Keratinocyte (primary cell): ENCODE data around the gene CA9. TPM values are rescaled to one million over a fixed set of nuclear protein-coding genes. Genes with fewer than 3 reads are reported as not detected.

ENCODE experiments used
- DNase-seq: peaks from one replicate; pipeline ENCODE4 v3.0.0-alpha.2; 2011; ENCODE audit warnings: low read depth, missing footprints, low spot score
- FAIRE-seq: peaks from 2 replicates; lab custom pipeline; 2011; peaks lifted over from hg19 to GRCh38; lab: Jason Lieb, UNC
- H2AFZ ChIP-seq: 2 replicates; pipeline ENCODE4 v1.6.0; 2012; ENCODE audit warnings: low read length, control low read depth, inconsistent platforms; ENCODE audit not compliant: control insufficient read depth
- H3K27ac ChIP-seq: 2 replicates; pipeline ENCODE4 v1.5.1; 2011; ENCODE audit warnings: low read length; ENCODE audit not compliant: control insufficient read depth, insufficient read depth
- H3K27me3 ChIP-seq: 3 replicates; pipeline ENCODE4 v1.6.0; 2011; ENCODE audit warnings: low read length; ENCODE audit not compliant: control insufficient read depth, insufficient read depth; ENCODE audit errors: extremely low read depth
- H3K36me3 ChIP-seq, 2 experiments: 2 replicates in 1 of 2; 3 replicates in 1 of 2; pipeline ENCODE4 v1.5.1; 2011; ENCODE audit warnings: low read length in 2 of 2, mild to moderate bottlenecking in 1 of 2; ENCODE audit not compliant: control insufficient read depth in 2 of 2, insufficient read depth in 2 of 2; ENCODE audit errors: extremely low read depth in 1 of 2
- H3K4me1 ChIP-seq: 3 replicates; pipeline ENCODE4 v1.5.1; 2011; ENCODE audit warnings: low read length; ENCODE audit not compliant: control insufficient read depth, insufficient read depth; ENCODE audit errors: extremely low read depth
- H3K4me2 ChIP-seq: 3 replicates; pipeline ENCODE4 v1.6.0; 2011; ENCODE audit warnings: low read depth, low read length; ENCODE audit not compliant: control insufficient read depth, insufficient read depth; ENCODE audit errors: extremely low read depth
- H3K4me3 ChIP-seq, 3 experiments: fragments of 200-600 bp in 1 of 3; sonication (generic) in 1 of 3; 2 replicates in 2 of 3; 3 replicates in 1 of 3; pipeline ENCODE4 v1.5.1; 2011 to 2016; ENCODE audit warnings: low read length in 3 of 3, mild to moderate bottlenecking in 3 of 3, control low read depth in 2 of 3, inconsistent platforms in 1 of 3, low read depth in 1 of 3, mixed read lengths in 1 of 3, mixed run types in 1 of 3, moderate library complexity in 1 of 3; ENCODE audit not compliant: control insufficient read depth in 2 of 3, insufficient read depth in 2 of 3; ENCODE audit errors: extremely low read depth in 1 of 3
- H3K79me2 ChIP-seq: 2 replicates; pipeline ENCODE4 v1.6.0; 2012; ENCODE audit warnings: low read length; ENCODE audit not compliant: control insufficient read depth, insufficient read depth
- H3K9ac ChIP-seq: 3 replicates; pipeline ENCODE4 v1.6.0; 2011; ENCODE audit warnings: low read length; ENCODE audit not compliant: control insufficient read depth, insufficient read depth; ENCODE audit errors: extremely low read depth
- H3K9me1 ChIP-seq: 3 replicates; pipeline ENCODE4 v1.6.0; 2011; ENCODE audit warnings: low read length; ENCODE audit not compliant: control insufficient read depth, insufficient read depth; ENCODE audit errors: extremely low read depth
- H3K9me3 ChIP-seq: 2 replicates; pipeline ENCODE4 v1.5.1; 2012; ENCODE audit warnings: low read depth, low read length; ENCODE audit not compliant: control insufficient read depth
- H4K20me1 ChIP-seq: 3 replicates; pipeline ENCODE4 v1.6.0; 2011; ENCODE audit warnings: low read length; ENCODE audit not compliant: control insufficient read depth, insufficient read depth; ENCODE audit errors: extremely low read depth
- CTCF ChIP-seq, 3 experiments: IDR thresholded peaks in 1 of 3; conservative IDR thresholded peaks in 1 of 3; optimal IDR thresholded peaks in 1 of 3; 2 replicates in 2 of 3; 3 replicates in 1 of 3; pipeline versions ENCODE3 to v1.5.1; 2011; ENCODE audit warnings: low read length in 3 of 3, mild to moderate bottlenecking in 3 of 3, moderate library complexity in 2 of 3, control low read depth in 1 of 3, inconsistent platforms in 1 of 3; ENCODE audit not compliant: insufficient read depth in 2 of 3; ENCODE audit errors: extremely low read depth in 1 of 3
- EZH2 ChIP-seq: IDR thresholded peaks from one replicate; pipeline ENCODE4 v1.6.1; 2012; ENCODE audit warnings: inconsistent platforms, mild to moderate bottlenecking, low read length, moderate library complexity
- dilution Hi-C: fragments of 300-500 bp; cut with MboI; formaldehyde crosslinking; loops from one replicate; pipeline ENCODE4 v1.7.0; 2020; ENCODE audit warnings: low sequenced_read_pairs; ENCODE audit not compliant: extremely low pct_ligation_motif_present
- polyA plus RNA-seq, 5 experiments: library from polyadenylated mRNA; depleted of rRNA in 3 of 5; stranded (reverse) in 3 of 5; stranded (forward) in 1 of 5; unstranded in 1 of 5; fragments of >200 nt; gene quantifications; 1 replicate in 1 of 5; 2 replicates in 3 of 5; 3 replicates in 1 of 5; pipeline versions ENCODE4 v1.2.1 to v1.2.3, GENCODE V29; 2011 to 2012; ENCODE audit warnings: missing spikeins in 2 of 5, low read depth in 1 of 5, low replicate concordance in 1 of 5

CA9 gene
- polyA plus RNA-seq, 1 donor (not counting 4 experiments of a cell fraction or from before 2014, with no cell fraction given) = 7.2 TPM

GRCh38 chr9:35683323-35683722, 9.6 kb downstream of the CA9 start:
- Histone ChIP-seq H3K4me3 (no peak overlapping the region), H3K9me1 (no peaks in the 10 kb centered on the region), H3K4me2 (no peak overlapping the region), H3K9me3 (no peaks in the 10 kb centered on the region), H3K4me1 (peaks cover 4% of the 10 kb centered on the region), H2AFZ (no peak overlapping the region), H3K27me3 (no peaks in the 10 kb centered on the region), H3K79me2 (no peaks in the 10 kb centered on the region), H3K36me3 (peaks cover 4 to 6% of the 10 kb centered on the region in 2 experiments), H4K20me1 (no peaks in the 10 kb centered on the region), H3K9ac (no peak overlapping the region), H3K27ac (no peak overlapping the region)
- TF ChIP-seq CTCF (optimal IDR thresholded peaks at IDR 0.05 in 1 of 3, IDR thresholded peaks at IDR 0.05 in 1 of 3, conservative IDR thresholded peaks at IDR 0.05 in 1 of 3; ENCODE audit: extremely low read depth in 1 of 3, insufficient read depth in 2 of 3, low read length in 3 of 3) = no peak
- no peak for TF ChIP-seq EZH2
- dilution Hi-C loops = no loop called here
- DNase-seq = no peak
- no peak for FAIRE-seq

GRCh38 chr9:35684921-35685320, 11.2 kb downstream of the CA9 start:
- no peak for TF ChIP-seq CTCF (optimal IDR thresholded peaks at IDR 0.05 in 1 of 3, IDR thresholded peaks at IDR 0.05 in 1 of 3, conservative IDR thresholded peaks at IDR 0.05 in 1 of 3; ENCODE audit: extremely low read depth in 1 of 3, insufficient read depth in 2 of 3, low read length in 3 of 3)
- no peak for TF ChIP-seq EZH2
- Histone ChIP-seq H3K9ac (no peak overlapping the region), H3K27ac (no peak overlapping the region), H3K9me1 (no peaks in the 10 kb centered on the region), H3K4me2 (no peak overlapping the region), H3K9me3 (no peaks in the 10 kb centered on the region), H3K27me3 (no peaks in the 10 kb centered on the region), H3K36me3 (peaks cover 4 to 6% of the 10 kb centered on the region in 2 experiments), H3K4me3 (no peak overlapping the region), H4K20me1 (no peaks in the 10 kb centered on the region), H3K79me2 (no peaks in the 10 kb centered on the region), H3K4me1 (peaks cover 16% of the 10 kb centered on the region), H2AFZ (no peak overlapping the region)
- dilution Hi-C loops = no loop called here
- no peak for DNase-seq
- FAIRE-seq = no peak
